Kidney epithelial cell (primary cell): ENCODE results near the gene CCDC138. TPM values are rescaled to one million over a fixed set of nuclear protein-coding genes. Genes with fewer than 3 reads are reported as not detected.

Experiments used
- DNase-seq: peaks from one replicate; pipeline ENCODE4 v3.0.0-alpha.2; 2010; ENCODE audit warnings: low read depth
- H3K27me3 ChIP-seq: 2 replicates; pipeline ENCODE4 v1.6.0; 2011; ENCODE audit warnings: low read length; ENCODE audit not compliant: control insufficient read depth, insufficient read depth
- H3K36me3 ChIP-seq: 2 replicates; pipeline ENCODE4 v1.5.1; 2011; ENCODE audit warnings: low read length; ENCODE audit not compliant: control insufficient read depth, insufficient read depth
- H3K4me3 ChIP-seq: 2 replicates; pipeline ENCODE4 v1.5.1; 2011; ENCODE audit warnings: low read depth, mild to moderate bottlenecking, control low read depth, low read length
- CTCF ChIP-seq: IDR thresholded peaks from 2 replicates; pipeline ENCODE4 v1.5.1; 2011; ENCODE audit warnings: mild to moderate bottlenecking, moderate library complexity, low read length, control low read depth, inconsistent platforms; ENCODE audit not compliant: insufficient read depth, poor library complexity, severe bottlenecking
- total RNA-seq: library from RNA; depleted of rRNA; stranded (reverse); fragments of >200 nt; gene quantifications from 2 replicates; pipeline ENCODE4 v1.2.3, GENCODE V29; 2015

The CCDC138 gene
- total RNA-seq, 1 donor from 2014 or later: 3.7 TPM

- DNase-seq: no peak
- TF ChIP-seq CTCF: no peak
- H3K27me3 ChIP-seq: no peaks in the 10 kb centered on the region
- H3K36me3 ChIP-seq: no peaks in the 10 kb centered on the region
- no peak overlapping the region for H3K4me3 ChIP-seq
These were observed 46.6 kb downstream of the CCDC138 start for GRCh38 chr2:108833219-108833618.

- no peak for DNase-seq
- Histone ChIP-seq H3K36me3 (no peaks in the 10 kb centered on the region), H3K27me3 (no peaks in the 10 kb centered on the region), H3K4me3 (no peak overlapping the region)
- TF ChIP-seq CTCF: no peak
These were observed 48.0 kb downstream of the CCDC138 start for GRCh38 chr2:108834620-108835019.

- DNase-seq: no peak
- H3K36me3 ChIP-seq: no peaks in the 10 kb centered on the region
- no peak for TF ChIP-seq CTCF
- no peak overlapping the region for H3K4me3 ChIP-seq
- no peaks in the 10 kb centered on the region for H3K27me3 ChIP-seq
These were observed 48.5 kb downstream of the CCDC138 start for GRCh38 chr2:108835040-108835439.

GRCh38 chr2:108837198-108837597, 50.6 kb downstream of the CCDC138 start:
- DNase-seq: no peak
- Histone ChIP-seq H3K27me3 (no peaks in the 10 kb centered on the region), H3K4me3 (no peak overlapping the region), H3K36me3 (no peaks in the 10 kb centered on the region)
- TF ChIP-seq CTCF: no peak

GRCh38 chr2:108841506-108841905, 54.9 kb downstream of the CCDC138 start:
- Histone ChIP-seq H3K4me3 (no peak overlapping the region), H3K36me3 (no peaks in the 10 kb centered on the region), H3K27me3 (no peaks in the 10 kb centered on the region)
- no peak for TF ChIP-seq CTCF
- DNase-seq: no peak

GRCh38 chr2:108845923-108846322, 59.4 kb downstream of the CCDC138 start:
- no peaks in the 10 kb centered on the region for H3K36me3 ChIP-seq
- no peak for DNase-seq
- H3K4me3 ChIP-seq: no peak overlapping the region
- no peak for TF ChIP-seq CTCF
- no peaks in the 10 kb centered on the region for H3K27me3 ChIP-seq
